H1 (cell line): ENCODE measurements around the gene LRG1. TPM values are rescaled to one million over a fixed set of nuclear protein-coding genes. Genes with fewer than 3 reads are reported as not detected.

Experiments used
- ATF2 ChIP-seq: IDR thresholded peaks from 2 replicates; pipeline ENCODE4 v1.6.1; 2012; ENCODE audit warnings: low read length, inconsistent platforms
- CHD7 ChIP-seq: fragments of 300-600 bp; sonication (generic); IDR thresholded peaks from 2 replicates; pipeline ENCODE4 v1.7.1; 2012; ENCODE audit warnings: low read length, moderate library complexity, mild to moderate bottlenecking, inconsistent platforms; ENCODE audit not compliant: insufficient replicate concordance
- HDAC2 ChIP-seq, 2 experiments: fragments of 300-600 bp in 1 of 2; sonication (generic) in 1 of 2; IDR thresholded peaks; 2 replicates each; pipeline ENCODE4 v1.6.1; 2011 to 2012; ENCODE audit warnings: low read depth in 2 of 2, low read length in 2 of 2, mild to moderate bottlenecking in 2 of 2, moderate library complexity in 2 of 2, borderline replicate concordance in 1 of 2, inconsistent platforms in 1 of 2
- NANOG ChIP-seq: IDR thresholded peaks from 2 replicates; pipeline ENCODE4 v1.6.1; 2011; ENCODE audit warnings: low read length, low read depth, mild to moderate bottlenecking, inconsistent platforms; ENCODE audit not compliant: insufficient read depth, poor library complexity, severe bottlenecking
- RBBP5 ChIP-seq: IDR thresholded peaks from 2 replicates; pipeline ENCODE4 v1.7.1; 2012; ENCODE audit warnings: low read depth, mild to moderate bottlenecking, inconsistent platforms, low read length, moderate library complexity, borderline replicate concordance
- SP1 ChIP-seq: IDR thresholded peaks from 2 replicates; pipeline ENCODE4 v1.6.1; 2011; ENCODE audit warnings: low read depth, low read length
- SP2 ChIP-seq: IDR thresholded peaks from 2 replicates; pipeline ENCODE4 v1.6.1; 2012; ENCODE audit warnings: mild to moderate bottlenecking, low read length, inconsistent platforms
- polyA plus RNA-seq, 7 experiments: library from polyadenylated mRNA; depleted of rRNA in 3 of 7; stranded (reverse) in 5 of 7; unstranded in 2 of 7; fragments of >200 nt in 5 of 7; fragments of 200-250 nt in 2 of 7; gene quantifications; 1 replicate in 5 of 7; 2 replicates in 1 of 7; 4 replicates in 1 of 7; pipeline versions ENCODE4 v1.2.1 to v1.2.3, GENCODE V29; 2011 to 2013; ENCODE audit warnings: missing spikeins in 2 of 7, mixed read lengths in 2 of 7
- total RNA-seq: library from RNA; stranded (reverse); fragmentation: NEBNext Ultra II Directional; extraction: Animal tissue kit (Norgen Biotek cat#: 25700); gene quantifications from 2 replicates; pipeline ENCODE4 v1.2.1, GENCODE V29; 2021

Gene LRG1
- total and polyA plus RNA-seq, 2 of the 8 experiments (the other 6 are each of a cell fraction or from before 2014, with no cell fraction given), result 0.48 to 0.79 TPM

- no peak for TF ChIP-seq ATF2
- TF ChIP-seq SP2, result no peak
- no peak for TF ChIP-seq CHD7
- TF ChIP-seq HDAC2 (IDR thresholded peaks at IDR 0.05; ENCODE audit: borderline replicate concordance in 1 of 2, low read depth in 2 of 2, low read length in 2 of 2), result peak in 1 of 2 experiments; percentile 98; a peak in 2 of 4 replicates
- no peak for TF ChIP-seq SP1
- no peak for TF ChIP-seq RBBP5
- TF ChIP-seq NANOG, result no peak
Observed at GRCh38 chr19:4576016-4576933, 36.4 kb upstream of the LRG1 start (continued).
